GM15510 (cell line): ENCODE data around the gene WBP2.

Experiments
- POLR2A ChIP-seq: IDR thresholded peaks from 3 replicates; pipeline ENCODE4 v1.6.1; 2011; ENCODE audit warnings: borderline replicate concordance; ENCODE audit not compliant: insufficient read length; ENCODE audit errors: extremely low read depth

WBP2 gene

DNA sequence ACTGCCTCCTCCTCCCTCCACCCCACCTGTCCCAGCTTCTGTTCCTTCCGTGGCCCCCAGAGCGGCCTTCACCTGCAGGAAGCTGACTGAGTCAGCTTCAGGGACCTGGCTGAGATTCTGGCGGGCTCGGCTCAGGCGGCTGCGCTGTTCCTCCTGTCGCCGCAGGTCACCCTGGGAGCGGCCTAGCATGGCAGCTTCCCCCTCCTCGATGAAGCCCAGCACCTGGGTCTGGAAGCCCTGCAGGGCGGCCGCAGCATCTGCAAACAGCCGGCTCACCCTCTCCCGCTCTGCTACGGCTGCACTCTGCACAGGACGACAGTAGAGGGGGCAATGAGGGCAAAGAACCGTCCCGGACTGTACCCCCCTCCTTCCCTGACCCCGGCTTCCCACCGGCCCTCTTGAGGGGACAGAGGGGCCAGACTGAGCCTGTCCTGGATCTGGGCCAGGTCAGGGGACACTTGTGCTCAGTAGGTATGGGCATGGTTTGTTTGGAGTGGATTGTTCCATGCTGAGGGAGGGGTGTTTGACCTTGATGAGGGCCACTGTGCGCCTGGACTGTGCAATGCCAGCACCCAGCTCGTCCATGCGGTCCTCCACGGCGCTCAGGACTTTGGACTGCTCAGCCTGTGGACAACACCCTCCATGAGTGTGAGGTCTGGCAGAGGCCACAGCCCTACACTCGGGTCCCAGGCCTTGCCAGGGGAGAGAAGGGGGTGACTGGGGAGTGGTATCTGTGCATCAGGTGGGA, 21.2 kb upstream of the WBP2 start:
- TF ChIP-seq POLR2A, result peak; percentile 39

DNA sequence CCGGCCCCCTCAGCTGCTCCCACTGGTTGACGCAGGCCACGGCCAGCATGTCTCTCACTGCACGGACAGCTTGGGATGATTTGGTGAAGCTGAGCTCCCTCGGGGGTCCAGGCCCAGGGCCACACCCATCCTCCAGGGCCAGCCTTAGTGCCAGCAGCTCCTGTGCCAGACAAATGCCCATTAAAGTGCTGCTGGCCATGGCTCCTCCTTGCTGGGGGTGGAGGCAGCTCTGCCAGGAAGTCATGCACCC, 20.7 kb upstream of the WBP2 start:
- TF ChIP-seq POLR2A, result no peak

DNA sequence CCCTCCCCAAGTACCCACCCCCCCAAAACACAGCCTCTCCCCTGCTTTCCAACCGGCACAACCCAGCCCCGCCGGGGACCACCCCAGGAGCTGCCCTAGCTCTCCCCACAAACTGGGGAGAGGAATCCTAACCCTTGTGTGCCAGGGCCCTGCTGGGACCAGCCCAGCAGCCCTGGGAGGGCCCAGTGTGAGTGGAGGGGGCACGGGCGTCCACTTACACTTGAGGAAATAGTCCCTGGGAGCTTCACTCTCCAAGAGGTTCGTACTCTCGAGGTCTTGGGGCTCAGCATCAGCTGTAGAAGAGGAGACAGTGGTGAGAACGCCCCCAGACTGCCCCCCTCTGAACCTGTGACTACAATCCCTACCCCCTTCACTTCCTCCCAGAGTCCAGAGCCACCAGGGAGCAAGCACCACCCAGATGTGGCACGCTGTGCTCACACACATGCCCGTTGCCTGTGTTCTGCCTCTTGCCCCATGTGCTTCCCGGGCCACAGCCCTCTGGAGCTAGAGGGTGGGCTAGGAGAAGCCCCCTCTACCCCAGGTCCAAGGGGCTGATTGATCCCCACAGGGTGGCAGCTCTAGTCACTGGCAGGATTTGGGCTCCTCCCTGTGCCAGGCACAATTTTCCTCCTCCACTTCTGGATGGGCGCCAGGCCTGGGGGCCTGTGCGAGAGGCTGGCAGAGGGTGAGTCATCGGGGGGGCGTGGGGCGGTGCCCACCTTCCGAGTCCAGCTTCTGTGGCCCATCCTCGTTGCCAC, 20.2 kb upstream of the WBP2 start:
- no peak for TF ChIP-seq POLR2A

DNA sequence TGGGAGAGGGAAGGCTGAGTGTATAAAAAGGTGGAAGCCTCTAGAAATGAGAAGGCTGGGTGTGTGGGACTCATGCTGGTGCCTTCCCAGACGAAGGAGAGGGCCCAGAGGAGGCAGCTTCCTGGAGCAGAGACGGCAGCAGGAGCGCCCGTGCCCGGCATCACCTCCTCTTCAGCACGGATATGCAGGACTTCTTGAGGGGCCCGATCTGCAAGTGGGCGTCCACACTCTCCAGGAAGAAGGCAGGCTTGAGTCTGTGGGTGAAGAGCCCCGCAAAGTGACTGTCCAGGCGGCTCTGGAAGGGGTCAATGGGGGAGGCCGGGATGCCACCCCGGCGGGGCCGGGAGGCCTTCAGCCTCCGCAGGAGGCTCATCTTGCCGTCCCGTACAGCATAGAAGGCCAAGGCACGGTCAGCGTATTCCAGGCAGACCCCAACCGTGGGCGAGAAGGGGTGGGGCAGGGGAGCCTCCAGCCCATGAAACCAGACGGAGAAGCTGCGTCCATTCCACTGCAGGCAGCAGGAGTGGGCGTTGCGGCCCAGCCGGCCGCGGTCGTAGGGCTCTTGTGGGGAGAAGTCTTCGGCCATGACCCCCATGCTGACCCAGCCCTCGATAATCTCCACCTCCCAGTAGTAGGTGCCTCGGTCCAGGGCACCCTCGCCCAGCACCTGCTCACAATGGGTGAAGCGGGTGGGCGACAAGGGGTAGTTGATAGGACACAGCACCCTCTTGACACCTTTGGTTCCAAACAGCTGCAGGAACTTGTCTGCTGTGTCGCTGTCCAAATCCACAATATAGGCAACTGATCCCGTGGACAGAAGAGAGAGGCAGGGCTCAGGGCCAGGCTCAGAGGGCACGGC, 19.4 kb upstream of the WBP2 start:
- TF ChIP-seq POLR2A, result no peak

DNA sequence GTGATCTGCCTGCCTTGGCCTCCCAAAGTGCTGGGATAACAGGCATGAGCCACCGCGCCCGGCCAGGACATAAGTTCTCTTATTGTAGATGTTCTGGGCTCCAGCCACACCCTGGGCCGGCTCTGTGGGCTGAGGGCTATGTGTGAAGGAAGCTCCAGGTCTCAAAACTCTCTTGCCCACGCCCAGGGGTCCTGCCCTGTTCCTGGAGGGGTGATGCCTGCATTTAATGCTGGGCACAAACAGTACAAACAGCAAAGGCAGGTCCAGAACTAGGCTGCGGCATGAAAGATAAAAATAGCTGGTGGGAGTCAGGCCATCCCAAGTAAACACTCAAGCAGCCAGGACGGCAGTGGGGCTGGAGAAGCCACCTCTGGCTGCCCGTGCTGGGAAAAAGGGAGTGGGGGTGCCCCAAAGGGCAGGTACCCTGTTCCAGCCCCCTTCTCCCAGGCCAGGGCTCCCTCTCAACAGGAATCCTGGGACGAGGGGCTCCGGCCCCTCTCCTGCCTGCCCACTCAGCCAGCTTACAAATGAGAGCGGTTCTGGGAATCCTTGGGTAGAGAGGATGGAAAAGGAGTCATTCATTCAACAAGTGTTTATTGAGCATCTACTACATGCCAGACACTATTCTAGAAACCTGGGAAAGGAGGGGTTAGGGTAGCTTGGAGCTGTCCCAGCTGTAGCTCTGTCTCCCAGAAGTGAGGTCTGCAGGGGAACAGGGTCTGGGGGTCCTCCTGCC, 18.6 kb upstream of the WBP2 start:
- no peak for TF ChIP-seq POLR2A

DNA sequence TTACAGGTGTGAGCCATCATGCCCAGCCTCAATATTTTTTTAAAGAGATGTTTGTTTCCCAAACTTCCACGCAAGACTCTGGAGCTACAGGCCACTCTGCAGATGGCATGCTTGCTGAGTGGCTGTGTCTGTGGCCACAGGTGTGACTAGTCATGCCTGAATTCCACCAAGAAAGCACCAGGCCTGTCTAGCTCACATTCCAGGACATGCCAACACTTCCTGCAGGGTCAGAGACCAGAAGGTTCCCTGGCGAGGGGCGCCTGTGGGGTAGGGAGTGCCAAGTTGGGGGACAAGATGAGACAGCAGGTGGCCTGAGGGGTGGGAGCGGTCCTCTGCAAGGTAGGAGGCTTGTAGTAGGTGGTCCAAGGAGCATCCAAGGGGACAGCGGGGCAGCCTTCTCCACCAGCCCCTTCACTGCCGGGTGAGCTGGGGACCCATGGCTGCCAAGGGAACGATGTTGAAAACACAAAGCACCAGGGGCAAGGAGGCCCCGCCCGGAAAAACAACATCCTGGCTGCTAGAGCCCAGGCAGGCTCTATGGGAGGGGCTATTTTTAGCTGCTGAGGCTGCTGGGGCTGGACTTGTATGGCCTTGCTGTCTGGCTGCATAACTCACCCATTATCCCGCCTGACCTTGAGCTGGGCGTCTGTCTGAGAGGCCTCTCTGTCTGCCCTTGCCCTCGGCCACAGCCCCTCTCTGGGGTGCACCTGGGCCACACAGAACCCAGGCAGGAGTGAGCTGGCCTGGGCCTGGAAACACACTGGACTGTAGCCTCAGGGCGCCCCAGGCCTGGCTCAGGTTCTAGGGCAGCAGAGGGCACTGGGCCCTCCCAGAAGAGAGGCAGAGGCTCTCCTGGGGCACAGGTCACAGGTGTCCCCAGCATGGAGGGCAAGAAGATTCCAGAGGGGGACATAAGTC, 17.6 kb upstream of the WBP2 start:
- TF ChIP-seq POLR2A, result no peak

DNA sequence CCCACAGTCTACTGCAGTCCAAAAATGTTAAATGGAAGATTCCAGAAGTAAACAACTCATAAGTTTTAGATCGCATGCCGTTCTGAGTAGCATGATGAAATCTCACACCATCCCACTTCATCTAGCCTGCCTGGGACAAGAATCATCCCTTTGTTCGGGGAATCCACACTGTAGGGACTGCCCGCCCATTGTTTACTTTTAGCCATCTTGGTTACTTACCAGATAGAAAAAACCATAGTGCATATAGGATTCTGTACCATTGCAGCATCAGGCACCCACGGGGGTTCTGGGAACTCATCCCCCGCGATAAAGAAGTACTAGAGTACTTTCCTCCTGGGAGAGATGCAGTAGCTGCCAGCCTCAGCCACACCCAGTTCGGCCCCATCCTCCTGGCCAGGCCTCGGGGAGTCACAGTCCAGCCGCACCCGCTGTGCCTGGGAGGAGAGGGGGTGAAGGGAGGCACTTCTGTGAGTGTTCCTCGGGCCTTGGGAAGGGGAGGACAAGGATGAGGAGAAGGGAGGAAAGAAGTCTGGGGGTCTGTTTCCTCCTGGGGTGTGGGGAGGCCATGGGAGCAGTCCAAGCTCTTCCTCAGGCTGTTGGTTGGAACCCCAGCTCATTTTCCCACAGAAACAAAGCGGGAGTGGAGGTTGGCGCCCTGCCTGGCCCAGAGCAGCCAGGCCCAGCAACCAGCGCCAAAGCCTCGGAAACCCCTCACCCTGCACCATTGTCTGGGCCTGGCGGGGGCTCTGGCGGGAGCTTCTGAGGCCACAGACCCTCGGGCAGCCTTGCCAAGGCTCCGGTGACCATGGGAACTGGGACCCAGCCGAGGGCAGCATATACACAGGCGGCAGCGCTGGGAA, 14.4 kb upstream of the WBP2 start:
- TF ChIP-seq POLR2A, result no peak

DNA sequence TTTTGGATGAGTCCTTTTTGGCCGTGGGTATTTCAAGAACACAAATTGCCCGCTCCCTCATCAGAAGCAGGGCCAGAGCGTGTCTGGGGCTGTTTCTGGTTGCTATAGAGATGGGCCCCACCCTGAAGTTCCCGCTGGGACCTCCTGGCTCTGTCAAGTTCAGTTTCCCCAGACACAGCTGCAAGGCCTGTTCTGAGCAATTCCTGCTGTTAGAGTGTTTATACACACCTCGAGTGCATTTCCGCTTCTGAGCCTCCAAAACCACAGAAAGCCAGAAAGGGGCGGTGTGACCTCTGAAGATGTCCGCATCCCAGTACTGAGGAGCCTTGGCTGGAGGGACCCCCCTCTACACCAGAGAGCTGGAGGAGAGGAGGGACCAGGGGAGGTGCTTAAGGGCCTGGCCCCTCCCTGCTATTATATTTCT, 9.3 kb upstream of the WBP2 start:
- no peak for TF ChIP-seq POLR2A

DNA sequence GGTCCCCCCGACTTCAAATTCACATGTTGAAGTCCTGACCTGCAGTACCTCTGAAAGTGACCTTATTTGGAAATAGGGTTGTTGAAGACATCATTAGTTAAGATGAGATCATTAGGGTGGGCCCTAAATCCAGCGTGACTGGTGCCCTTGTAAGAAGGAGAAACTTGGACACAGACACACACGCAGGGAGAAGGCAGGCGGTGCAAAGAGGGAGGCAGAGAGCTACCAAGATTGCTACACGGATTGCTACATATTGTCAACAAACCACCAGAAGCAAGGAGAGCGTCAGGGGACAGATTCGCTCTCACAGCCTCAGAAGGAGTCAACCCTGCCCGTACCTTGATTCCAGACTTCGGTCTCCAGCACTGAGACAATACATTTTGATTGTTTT, 6.8 kb upstream of the WBP2 start:
- TF ChIP-seq POLR2A, result no peak

DNA sequence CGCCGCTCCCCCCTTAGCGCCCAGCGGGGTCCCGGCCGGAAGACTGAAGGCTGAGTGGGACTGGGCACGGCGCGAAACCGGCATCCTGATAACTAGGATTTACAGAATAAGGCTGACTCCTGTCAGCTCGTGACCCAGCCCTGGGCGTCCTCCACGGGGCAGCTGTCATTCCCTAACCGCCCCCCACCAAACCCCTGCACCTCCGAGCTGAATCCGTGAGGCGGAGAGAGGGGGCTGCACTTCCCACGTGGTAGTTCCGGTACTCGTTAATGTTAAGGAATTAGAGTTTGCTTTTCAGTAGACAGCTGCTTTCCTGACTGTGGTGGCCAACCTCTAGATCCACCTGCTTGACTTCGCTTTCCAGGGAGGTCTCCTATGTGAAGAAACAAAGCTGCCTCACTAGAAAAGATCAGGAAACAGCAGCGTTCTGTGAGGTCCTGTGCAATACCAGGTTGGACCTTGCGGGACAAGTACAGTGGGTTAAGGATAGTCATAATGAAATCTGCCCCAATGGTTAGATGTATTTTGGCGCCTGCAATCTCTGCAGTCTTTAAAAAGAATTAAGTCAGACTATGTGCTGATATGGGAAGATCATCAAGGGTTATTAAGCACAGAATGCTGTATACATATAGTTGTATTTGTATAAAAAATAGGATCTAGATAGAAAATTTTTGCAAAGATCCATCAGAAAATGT, 1.1 kb upstream of the WBP2 start:
- TF ChIP-seq POLR2A, result no peak

DNA sequence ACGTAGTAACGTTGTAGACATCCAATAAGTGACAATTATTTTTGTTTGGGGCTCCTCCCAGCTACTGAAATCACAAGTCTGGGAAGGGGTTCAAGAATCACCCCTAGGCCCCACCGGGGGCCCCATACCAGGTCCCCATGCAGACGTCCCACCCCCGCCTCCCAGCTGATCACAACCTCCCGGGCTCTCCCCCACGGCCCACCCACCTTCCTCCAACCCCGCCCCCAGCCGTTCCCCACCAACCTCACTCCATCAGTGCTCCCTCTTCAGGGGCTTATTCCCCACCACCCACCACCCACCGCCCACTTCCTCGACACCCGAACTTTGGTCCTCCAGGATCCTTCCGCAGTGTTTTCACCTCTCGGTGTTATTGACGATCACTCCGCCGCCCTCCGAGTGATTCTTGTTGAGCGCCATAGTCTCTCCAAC, 240 bp downstream of the WBP2 start:
- TF ChIP-seq POLR2A, result no peak

DNA sequence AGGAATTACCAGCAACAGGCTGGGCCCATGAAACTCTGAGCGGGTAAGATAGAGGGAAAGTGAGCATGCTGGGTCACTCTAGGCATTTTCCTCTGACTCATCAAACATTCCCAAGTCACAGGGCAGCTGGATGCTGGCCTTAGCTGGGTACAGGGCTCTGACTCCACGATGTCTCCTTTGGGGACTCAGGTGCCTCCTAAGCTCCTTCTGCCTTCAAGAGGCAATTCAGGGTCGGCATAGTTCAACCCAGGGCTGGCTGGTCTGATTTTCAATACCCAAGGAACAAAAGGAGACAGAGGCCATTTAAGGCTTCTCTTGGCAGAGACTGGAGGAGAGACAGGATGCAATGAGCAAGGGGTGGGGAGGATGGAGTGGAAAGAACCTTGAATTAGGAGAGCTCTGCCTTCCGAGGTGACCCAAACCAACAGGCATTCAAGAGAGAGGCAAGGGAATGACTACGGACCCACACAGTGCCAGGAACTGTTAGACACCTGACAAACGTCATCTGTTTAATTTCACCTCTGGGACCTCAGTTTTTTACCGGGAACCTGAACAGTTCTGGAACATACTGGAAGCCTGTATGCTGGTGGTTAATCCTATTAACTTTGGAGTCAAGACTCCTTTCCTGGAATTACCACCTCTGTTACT, 910 bp downstream of the WBP2 start:
- TF ChIP-seq POLR2A, result no peak
